Measurements from ENCODE around the gene MEGF11.
"Not testable (repeated sequence)": the region's sequence is repeated elsewhere in the genome, so short reads cannot be mapped to it uniquely, and the experiment has no call there.

MEGF11 gene

GRCh38 chr15:65998486-65998885 is 255.1 kb downstream of the MEGF11 start:
- DNase-seq (ENCODE audit: low read depth), result no peak

DNA sequence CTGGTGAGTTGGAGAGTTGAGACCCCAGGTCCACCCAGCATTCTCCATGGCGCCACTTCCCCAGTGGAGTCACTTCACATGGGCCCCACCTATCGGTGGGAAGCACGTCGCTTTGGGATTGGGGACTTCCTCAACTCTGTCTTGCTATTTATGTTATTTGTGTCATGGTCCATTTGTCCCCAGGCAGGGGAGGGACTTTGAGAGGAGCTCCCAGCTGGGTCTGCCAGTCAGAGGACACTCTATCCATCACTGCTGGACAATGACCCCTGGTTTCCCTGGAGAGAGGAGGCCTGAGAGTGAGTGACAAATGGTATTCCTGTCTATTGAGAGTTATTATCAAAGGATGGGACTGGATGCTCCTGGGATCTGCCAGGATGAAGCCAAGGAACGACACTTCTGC is 256.6 kb downstream of the MEGF11 start:
- DNase-seq (ENCODE audit: low read depth), result no peak

DNA sequence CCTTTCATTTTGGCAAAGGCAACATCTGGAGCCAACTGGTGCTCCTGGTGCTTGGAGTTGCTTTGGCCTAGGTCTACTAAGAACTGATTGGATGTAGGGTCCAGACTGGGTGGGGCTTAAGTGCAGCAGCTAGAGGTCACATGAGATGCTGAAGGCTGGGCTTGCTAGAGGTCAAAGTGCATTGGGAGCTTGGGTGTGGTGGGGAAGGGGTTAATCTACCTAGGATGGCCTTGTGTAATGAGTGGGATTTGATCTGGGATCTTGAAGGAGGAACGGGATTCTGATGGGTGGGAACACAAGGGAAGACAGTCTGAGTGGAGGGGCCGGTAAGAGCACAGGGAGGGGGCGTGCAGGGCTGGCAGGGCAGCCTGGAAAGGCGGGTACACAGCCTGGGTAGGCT is 258.7 kb downstream of the MEGF11 start:
- no peak for DNase-seq (ENCODE audit: low read depth)

- DNase-seq (ENCODE audit: low read depth), result no peak
Observed at GRCh38 chr15:65993762-65994161, 259.8 kb downstream of the MEGF11 start.

DNA sequence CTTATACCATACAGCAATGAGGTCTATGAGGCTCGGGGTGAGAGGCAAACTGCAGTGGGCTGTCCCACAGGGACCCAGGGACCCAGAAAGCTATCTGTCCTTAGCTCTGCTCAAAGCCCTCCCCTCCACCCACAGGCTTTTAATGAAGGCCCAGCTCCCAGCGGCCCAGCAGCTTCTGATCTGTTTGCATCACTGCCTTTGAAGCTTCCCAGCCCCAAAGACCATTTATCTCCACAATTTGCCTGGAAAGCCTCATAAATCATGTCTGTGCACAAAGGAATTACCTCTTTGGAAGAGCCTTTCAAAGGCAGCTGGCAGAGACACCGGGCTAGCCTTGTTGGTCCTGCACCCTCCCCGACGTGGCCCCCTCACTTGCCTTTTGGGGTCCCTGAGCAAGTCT is 260.3 kb downstream of the MEGF11 start:
- DNase-seq (ENCODE audit: low read depth), result no peak

- no peak for DNase-seq (ENCODE audit: low read depth)
Observed at GRCh38 chr15:65991721-65992483, 261.6 kb downstream of the MEGF11 start.

DNA sequence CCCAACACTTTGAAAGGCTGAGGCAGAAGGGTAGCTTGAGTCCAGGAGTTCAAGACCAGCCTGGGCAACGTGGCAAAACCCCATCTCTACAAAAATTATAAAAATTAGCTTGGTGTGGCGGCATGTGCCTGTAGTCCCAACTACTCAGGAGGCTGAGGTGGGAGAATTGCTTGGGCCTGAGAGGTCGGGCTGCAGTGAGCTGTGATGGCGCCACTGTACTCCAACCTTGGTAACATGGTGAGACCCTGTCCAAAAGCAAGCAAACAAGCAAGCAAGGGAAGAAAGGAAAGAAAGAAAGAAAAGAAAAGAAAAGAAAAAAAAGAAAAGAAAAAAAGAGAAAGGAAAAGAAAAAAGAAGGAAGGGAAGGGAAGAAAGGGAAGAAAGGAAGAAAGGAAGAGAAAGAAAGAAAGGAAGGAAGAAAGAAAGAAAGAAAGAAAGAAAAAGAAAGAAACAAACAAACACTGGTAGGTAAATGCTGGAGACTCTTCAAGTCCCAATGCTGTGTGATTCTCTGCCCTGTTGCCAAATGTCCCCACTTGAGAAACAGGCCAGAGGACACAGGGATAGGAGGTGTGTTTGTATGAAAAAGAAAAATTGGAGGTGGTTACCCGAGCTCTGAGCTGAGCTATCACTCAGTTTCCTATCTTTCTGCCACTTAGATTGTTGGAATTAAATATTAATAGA is 263.1 kb downstream of the MEGF11 start:
- DNase-seq (ENCODE audit: low read depth), result no peak

DNA sequence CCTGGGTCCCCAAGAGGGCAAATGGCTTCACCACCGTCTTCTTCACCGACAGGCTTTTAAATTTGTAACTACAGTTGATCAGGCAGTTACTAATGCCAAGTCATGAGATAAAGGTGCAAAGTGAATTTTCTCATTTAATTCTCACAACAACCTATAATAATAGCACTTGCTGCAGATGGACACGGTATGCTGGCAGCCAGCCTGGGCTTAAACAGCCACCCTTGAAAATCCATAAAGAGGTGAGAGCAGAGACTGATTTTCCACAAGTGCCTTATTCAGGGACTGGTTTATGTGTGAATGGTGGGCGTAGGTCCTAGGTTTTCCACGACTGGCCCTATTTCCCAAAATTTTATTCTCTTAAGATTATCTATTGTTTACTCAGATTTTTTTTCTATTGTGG is 266.4 kb downstream of the MEGF11 start:
- DNase-seq (ENCODE audit: low read depth), result no peak

- no peak for DNase-seq (ENCODE audit: low read depth)
Observed at GRCh38 chr15:65986416-65986815, 267.1 kb downstream of the MEGF11 start.

DNA sequence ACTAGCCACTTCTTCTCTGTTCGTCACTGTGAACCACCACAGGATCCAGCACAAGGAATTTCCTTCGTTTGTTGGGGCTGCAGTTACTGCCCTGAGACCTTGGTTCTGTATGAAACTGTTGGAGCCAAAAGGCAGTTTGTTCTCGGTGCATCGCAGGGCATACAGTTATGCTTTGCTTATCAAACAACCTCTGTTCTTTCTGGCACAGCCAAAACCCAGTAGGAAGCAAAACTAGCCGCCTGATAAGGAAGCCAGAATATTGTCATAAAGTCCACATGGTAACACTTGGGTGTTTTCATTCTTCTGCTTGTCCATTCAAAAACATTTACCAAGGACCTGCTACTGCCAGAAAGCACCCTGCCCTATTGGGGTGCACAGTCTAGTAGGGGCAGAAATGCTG is 268.2 kb downstream of the MEGF11 start:
- DNase-seq (ENCODE audit: low read depth), result no peak

DNA sequence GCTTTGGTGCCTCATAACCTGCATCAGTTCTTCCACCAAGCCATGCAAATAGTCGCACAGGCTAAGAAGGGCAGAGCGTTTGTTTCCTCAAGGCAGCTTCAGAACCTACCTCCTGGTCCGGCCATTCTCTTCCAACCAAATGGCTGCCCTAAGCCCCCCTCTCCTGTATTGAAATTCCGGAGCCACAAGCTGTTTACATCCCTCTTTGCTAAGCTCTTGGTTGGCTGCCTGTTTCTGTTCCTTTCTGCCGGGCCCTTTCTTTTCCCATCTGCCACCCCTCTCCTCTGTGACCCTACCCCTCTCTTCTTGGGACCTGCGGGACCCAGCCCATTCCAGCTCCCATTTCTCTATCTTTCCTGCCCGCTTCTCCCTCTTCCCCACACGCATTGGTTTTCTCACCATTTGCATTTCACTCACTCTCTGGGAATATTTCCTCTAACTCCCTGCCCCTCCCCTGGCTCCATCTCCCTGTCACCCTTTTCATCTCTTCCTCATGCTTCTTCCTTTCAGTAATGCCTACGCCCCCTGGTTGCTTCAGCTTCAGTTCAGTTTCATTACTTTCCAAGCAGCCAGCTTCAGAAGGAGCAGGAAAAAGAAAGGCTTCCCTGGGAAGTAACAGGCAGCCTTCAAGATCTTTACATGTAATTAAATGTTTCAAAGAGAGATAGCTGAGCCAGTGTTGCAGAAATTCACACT is 270.8 kb downstream of the MEGF11 start:
- no peak for DNase-seq (ENCODE audit: low read depth)

- peak; percentile 52 for DNase-seq (ENCODE audit: low read depth)
Observed at GRCh38 chr15:65981837-65982626, 271.5 kb downstream of the MEGF11 start.

- DNase-seq (ENCODE audit: low read depth), result peak; percentile 12
Observed at GRCh38 chr15:65980824-65981456, 272.6 kb downstream of the MEGF11 start.

DNA sequence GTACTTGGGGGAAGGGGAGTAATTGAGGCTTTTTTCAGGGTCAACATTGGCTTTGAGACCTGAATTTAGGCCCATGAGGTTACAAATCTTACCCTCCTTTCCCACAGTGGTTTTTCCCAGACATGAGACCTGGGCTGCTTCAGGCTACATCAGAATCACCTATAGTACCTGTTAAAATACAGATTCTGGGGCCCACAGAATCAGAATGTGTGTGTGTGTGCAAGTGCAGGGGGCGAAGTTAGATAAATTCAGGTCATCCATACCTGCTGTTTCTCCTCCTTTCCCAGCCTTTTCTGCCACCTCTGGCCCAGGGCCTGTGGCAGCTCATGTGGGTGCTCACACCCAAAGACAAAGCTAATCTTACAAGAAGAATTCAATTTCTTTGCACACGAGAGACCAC is 273.7 kb downstream of the MEGF11 start:
- no peak for DNase-seq (ENCODE audit: low read depth)

DNA sequence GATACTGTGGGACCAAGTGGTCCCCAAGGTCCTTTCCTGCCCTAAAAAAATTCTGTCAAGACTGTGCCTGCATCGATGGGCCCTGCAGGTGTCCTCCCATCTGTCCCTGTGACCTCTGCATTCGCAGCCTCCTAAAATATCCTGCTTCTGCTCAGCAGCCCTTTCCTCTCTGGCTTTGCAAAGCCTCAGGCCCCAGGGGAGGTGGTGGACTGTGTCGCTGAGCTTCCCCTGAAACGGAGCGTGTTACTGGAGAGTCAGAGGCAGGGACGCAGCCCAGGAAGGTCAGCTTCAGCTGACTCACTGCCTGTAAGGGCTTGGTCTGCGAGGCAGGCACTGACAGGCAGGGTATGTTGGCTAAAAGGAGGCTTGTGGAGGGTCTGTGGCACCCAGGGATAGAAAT is 274.2 kb downstream of the MEGF11 start:
- no peak for DNase-seq (ENCODE audit: low read depth)

- no peak for DNase-seq (ENCODE audit: low read depth)
Observed at GRCh38 chr15:65978110-65978509, 275.4 kb downstream of the MEGF11 start.

DNA sequence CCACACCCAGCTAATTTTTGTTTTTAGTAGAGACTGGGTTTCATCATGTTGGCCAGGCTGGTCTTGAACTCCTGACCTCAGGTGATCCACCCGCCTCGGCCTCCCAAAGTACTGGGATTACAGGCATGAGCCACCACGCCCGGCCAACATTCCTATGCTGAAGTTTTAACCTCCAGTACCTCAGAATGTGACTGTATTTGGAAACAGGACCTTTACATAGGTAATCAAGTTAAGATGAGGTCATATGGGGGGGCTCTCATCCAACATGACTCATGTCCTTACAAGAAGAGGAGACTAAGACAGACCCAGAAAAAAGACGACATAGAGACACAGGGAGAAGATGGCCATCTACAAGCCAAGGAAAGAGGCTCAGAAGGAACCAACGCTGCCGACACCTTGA is 277.4 kb downstream of the MEGF11 start:
- not testable (repeated sequence) for DNase-seq (ENCODE audit: low read depth)

DNA sequence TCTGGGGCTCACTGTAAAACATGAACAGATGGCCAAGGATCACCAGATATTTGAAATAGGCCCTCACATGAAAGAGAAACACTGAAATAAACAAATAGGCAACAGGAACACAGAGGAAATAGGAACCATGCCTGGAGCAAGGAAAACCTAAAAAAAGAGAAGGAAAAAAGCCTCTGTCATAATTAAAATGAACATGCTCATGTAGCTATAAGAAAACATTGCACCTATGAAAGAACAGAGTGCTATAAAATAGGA is 281.9 kb downstream of the MEGF11 start:
- no peak for DNase-seq (ENCODE audit: low read depth)

GRCh38 chr15:65970937-65971740 is 282.4 kb downstream of the MEGF11 start:
- no peak for DNase-seq (ENCODE audit: low read depth)

- no peak for DNase-seq (ENCODE audit: low read depth)
Observed at GRCh38 chr15:65969865-65970816, 283.4 kb downstream of the MEGF11 start.
